H1 (cell line): Measurements from ENCODE around the gene WNT3A. TPM values are rescaled to one million over a fixed set of nuclear protein-coding genes. Genes with fewer than 3 reads are reported as not detected.

Experiments
- CTCF ChIA-PET: fragments of 300-600 bp; sonication (Branson Sonifier 250); formaldehyde crosslinking; loops from one replicate; lab custom pipeline; 2021; ENCODE audit not compliant: partially characterized antibody; lab: Charles Lee
- POLR2A ChIA-PET: fragments of 300-600 bp; sonication (Branson Sonifier 250); formaldehyde crosslinking; loops from one replicate; lab custom pipeline; 2021; ENCODE audit warnings: inconsistent platforms; ENCODE audit not compliant: partially characterized antibody; lab: Charles Lee
- DNase-seq, 2 experiments: peaks; one replicate each; pipeline versions ENCODE4 v3.0.0 to v3.0.0-alpha.2; 2010 to 2022; ENCODE audit warnings: low spot score in 2 of 2, low read depth in 1 of 2, mixed read lengths in 1 of 2
- FAIRE-seq: peaks from 2 replicates; lab custom pipeline; 2011; peaks lifted over from hg19 to GRCh38; lab: Jason Lieb, UNC
- H2AFZ ChIP-seq: 2 replicates; pipeline ENCODE4 v1.8.1; 2012; ENCODE audit warnings: low read length, inconsistent platforms
- H2AK5ac ChIP-seq: 2 replicates; pipeline ENCODE4 v1.6.1; 2013; ENCODE audit warnings: low read depth, low read length
- H2BK120ac ChIP-seq: replicated peaks from 2 replicates; pipeline ENCODE3; 2013; ENCODE audit warnings: low read depth, low read length, inconsistent platforms
- H2BK12ac ChIP-seq: 2 replicates; pipeline ENCODE4 v1.6.1; 2013; ENCODE audit warnings: low read depth, low read length
- H2BK15ac ChIP-seq: 2 replicates; pipeline ENCODE4 v1.6.1; 2013; ENCODE audit warnings: low read length
- H2BK20ac ChIP-seq: 2 replicates; pipeline ENCODE4 v1.6.1; 2013; ENCODE audit warnings: low read length
- H2BK5ac ChIP-seq: 2 replicates; pipeline ENCODE4 v1.6.1; 2013; ENCODE audit warnings: low read depth, low read length
- H3K14ac ChIP-seq: 2 replicates; pipeline ENCODE4 v1.6.1; 2013; ENCODE audit warnings: inconsistent platforms; ENCODE audit not compliant: insufficient read length
- H3K18ac ChIP-seq: 2 replicates; pipeline ENCODE4 v1.6.1; 2013; ENCODE audit warnings: low read length; ENCODE audit errors: extremely low read depth
- H3K23ac ChIP-seq: 2 replicates; pipeline ENCODE4 v1.6.1; 2013; ENCODE audit warnings: inconsistent platforms; ENCODE audit not compliant: insufficient read length
- H3K23me2 ChIP-seq: 2 replicates; pipeline ENCODE4 v1.6.1; 2013; ENCODE audit warnings: low read depth, low read length
- H3K27ac ChIP-seq: 2 replicates; pipeline ENCODE4 v1.6.1; 2011; ENCODE audit warnings: low read depth, low read length, inconsistent platforms
- H3K27me3 ChIP-seq, 4 experiments: replicated peaks in 1 of 4; 1 replicate in 1 of 4; 2 replicates in 3 of 4; pipeline versions ENCODE4 v1.6.1 to v1.8.1; 2011 to 2013; ENCODE audit warnings: low read length in 3 of 4, mild to moderate bottlenecking in 3 of 4, inconsistent platforms in 2 of 4, mixed read lengths in 2 of 4, moderate library complexity in 1 of 4; ENCODE audit not compliant: control insufficient read depth in 3 of 4, insufficient read depth in 3 of 4; ENCODE audit errors: extremely low read depth in 1 of 4
- H3K36me3 ChIP-seq, 4 experiments: 2 replicates each; pipeline versions ENCODE4 v1.6.1 to v1.8.1; 2011 to 2013; ENCODE audit warnings: mild to moderate bottlenecking in 4 of 4, low read length in 3 of 4, moderate library complexity in 2 of 4, control low read depth in 1 of 4, inconsistent platforms in 1 of 4; ENCODE audit not compliant: insufficient read depth in 4 of 4, control insufficient read depth in 2 of 4
- H3K4ac ChIP-seq: replicated peaks from 2 replicates; pipeline ENCODE3; 2013; ENCODE audit warnings: low read length, low read depth, mixed read lengths, inconsistent platforms; ENCODE audit not compliant: insufficient read length
- H3K4me1 ChIP-seq, 4 experiments: replicated peaks in 1 of 4; 1 replicate in 1 of 4; 2 replicates in 3 of 4; pipeline versions ENCODE4 v1.6.1 to v1.8.1; 2011 to 2013; ENCODE audit warnings: low read length in 3 of 4, inconsistent platforms in 2 of 4, mixed read lengths in 1 of 4; ENCODE audit not compliant: insufficient read depth in 4 of 4, control insufficient read depth in 3 of 4
- H3K4me2 ChIP-seq, 2 experiments: 2 replicates each; pipeline versions ENCODE4 v1.6.1 to v1.8.1; 2011 to 2013; ENCODE audit warnings: low read depth in 2 of 2, low read length in 2 of 2, control low read depth in 1 of 2, inconsistent platforms in 1 of 2, mild to moderate bottlenecking in 1 of 2; ENCODE audit not compliant: insufficient read depth in 1 of 2
- H3K4me3 ChIP-seq, 4 experiments: fragments of 200-600, 300-600 bp in 1 of 4; sonication (generic), shearing (Covaris generic), sonication (Bioruptor Twin) in 1 of 4; 2 replicates each; pipeline versions ENCODE4 v1.5.1 to v1.8.1; 2011 to 2016; ENCODE audit warnings: low read length in 4 of 4, low read depth in 3 of 4, control low read depth in 2 of 4, inconsistent platforms in 2 of 4, mild to moderate bottlenecking in 2 of 4, mixed read lengths in 1 of 4, moderate library complexity in 1 of 4; ENCODE audit not compliant: insufficient read depth in 2 of 4; ENCODE audit errors: extremely low read depth in 1 of 4
- H3K56ac ChIP-seq: replicated peaks from 2 replicates; pipeline ENCODE3; 2013; ENCODE audit warnings: low read depth, mild to moderate bottlenecking, mixed read lengths, low read length, inconsistent platforms; ENCODE audit not compliant: insufficient read length
- H3K79me1 ChIP-seq: 2 replicates; pipeline ENCODE4 v1.6.1; 2013; ENCODE audit warnings: low read depth, low read length, control low read depth
- H3K79me2 ChIP-seq, 2 experiments: 2 replicates each; pipeline versions ENCODE4 v1.6.1 to v1.8.1; 2012 to 2013; ENCODE audit warnings: low read length in 2 of 2, mild to moderate bottlenecking in 2 of 2, inconsistent platforms in 1 of 2; ENCODE audit not compliant: insufficient read depth in 2 of 2, control insufficient read depth in 1 of 2
- H3K9ac ChIP-seq, 4 experiments: replicated peaks in 1 of 4; 1 replicate in 1 of 4; 2 replicates in 3 of 4; pipeline versions ENCODE4 v1.6.1 to v1.8.1; 2011 to 2013; ENCODE audit warnings: low read depth in 3 of 4, low read length in 3 of 4, control low read depth in 2 of 4, mild to moderate bottlenecking in 2 of 4, moderate library complexity in 2 of 4, inconsistent platforms in 1 of 4; ENCODE audit errors: extremely low read depth in 1 of 4
- H3K9me3 ChIP-seq, 2 experiments: 2 replicates each; pipeline versions ENCODE4 v1.6.1 to v1.8.1; 2012 to 2013; ENCODE audit warnings: mild to moderate bottlenecking in 2 of 2, moderate library complexity in 2 of 2, control low read depth in 1 of 2, inconsistent platforms in 1 of 2, low read depth in 1 of 2, low read length in 1 of 2, mixed read lengths in 1 of 2; ENCODE audit not compliant: insufficient read depth in 2 of 2
- H4K20me1 ChIP-seq, 2 experiments: replicated peaks in 1 of 2; 2 replicates each; pipeline versions ENCODE3 to v1.8.1; 2011 to 2013; ENCODE audit warnings: inconsistent platforms in 2 of 2, low read length in 2 of 2, mild to moderate bottlenecking in 1 of 2; ENCODE audit not compliant: insufficient read depth in 2 of 2, control insufficient read depth in 1 of 2
- H4K5ac ChIP-seq: 2 replicates; pipeline ENCODE4 v1.6.1; 2013; ENCODE audit warnings: low read length, low read depth, mixed read lengths, inconsistent platforms; ENCODE audit not compliant: insufficient read length
- H4K8ac ChIP-seq: 2 replicates; pipeline ENCODE4 v1.8.0; 2013; ENCODE audit warnings: mild to moderate bottlenecking, moderate library complexity, low read length, inconsistent platforms; ENCODE audit not compliant: insufficient read depth; ENCODE audit errors: extremely low read depth
- H4K91ac ChIP-seq: replicated peaks from 2 replicates; pipeline ENCODE3; 2013; ENCODE audit warnings: low read length, mixed read lengths, inconsistent platforms; ENCODE audit not compliant: insufficient read length
- CREB1 ChIP-seq: IDR thresholded peaks from 2 replicates; pipeline ENCODE4 v1.6.1; 2012; ENCODE audit warnings: inconsistent platforms
- CTBP2 ChIP-seq: IDR thresholded peaks from 2 replicates; pipeline ENCODE4 v1.7.0; 2011; ENCODE audit warnings: borderline replicate concordance, mild to moderate bottlenecking, moderate library complexity, mixed read lengths, low read length; ENCODE audit not compliant: insufficient read depth, insufficient read length
- CTCF ChIP-seq, 3 experiments: IDR thresholded peaks; 1 replicate in 2 of 3; 2 replicates in 1 of 3; pipeline versions ENCODE4 v1.5.1 to v1.6.1; 2011; ENCODE audit warnings: low read length in 3 of 3, mild to moderate bottlenecking in 3 of 3, inconsistent platforms in 2 of 3, low read depth in 1 of 3, moderate library complexity in 1 of 3; ENCODE audit not compliant: insufficient read depth in 1 of 3; ENCODE audit errors: control extremely low read depth in 1 of 3
- NANOG ChIP-seq: IDR thresholded peaks from 2 replicates; pipeline ENCODE4 v1.6.1; 2011; ENCODE audit warnings: low read length, low read depth, mild to moderate bottlenecking, inconsistent platforms; ENCODE audit not compliant: insufficient read depth, poor library complexity, severe bottlenecking
- POU5F1 ChIP-seq: IDR thresholded peaks from 2 replicates; pipeline ENCODE4 v1.6.1; 2011; ENCODE audit warnings: low read depth, mild to moderate bottlenecking, low read length, moderate library complexity
- SIRT6 ChIP-seq: IDR thresholded peaks from one replicate; pipeline ENCODE4 v1.7.1; 2012; ENCODE audit warnings: low read length, inconsistent platforms
- TAF1 ChIP-seq: IDR thresholded peaks from 2 replicates; pipeline ENCODE4 v1.6.1; 2011; ENCODE audit warnings: mild to moderate bottlenecking, low read depth, low read length
- WGBS, 2 experiments: shearing (Covaris generic) in 1 of 2; methylation state at CpG; one replicate each; pipeline versions ENCODE4 v1.1.6 to v1.1.7; 2013 to 2015; ENCODE audit warnings: low lambda C conversion rate in 2 of 2, mixed read lengths in 2 of 2, inconsistent platforms in 1 of 2, low coverage in 1 of 2, missing lambda C conversion rate in 1 of 2; ENCODE audit not compliant: insufficient replicate concordance in 2 of 2, insufficient coverage in 1 of 2, insufficient read length in 1 of 2; ENCODE audit errors: extremely low coverage in 1 of 2, missing lambda C conversion rate in 1 of 2; 5-methylcytosine and 5-hydroxymethylcytosine counted together
- polyA plus RNA-seq, 7 experiments: library from polyadenylated mRNA; depleted of rRNA in 3 of 7; stranded (reverse) in 5 of 7; unstranded in 2 of 7; fragments of >200 nt in 5 of 7; fragments of 200-250 nt in 2 of 7; gene quantifications; 1 replicate in 5 of 7; 2 replicates in 1 of 7; 4 replicates in 1 of 7; pipeline versions ENCODE4 v1.2.1 to v1.2.3, GENCODE V29; 2011 to 2013; ENCODE audit warnings: missing spikeins in 2 of 7, mixed read lengths in 2 of 7
- total RNA-seq: library from RNA; stranded (reverse); fragmentation: NEBNext Ultra II Directional; extraction: Animal tissue kit (Norgen Biotek cat#: 25700); gene quantifications from 2 replicates; pipeline ENCODE4 v1.2.1, GENCODE V29; 2021

The WNT3A gene
- total and polyA plus RNA-seq, 2 of the 8 experiments (the other 6 are each of a cell fraction or from before 2014, with no cell fraction given): 0.08 to 0.19 TPM

- Histone ChIP-seq H4K5ac (no peak overlapping the region), H3K23ac (no peak overlapping the region), H3K9me3 (no peaks in the 10 kb centered on the region), H3K4ac (no peak overlapping the region), H3K23me2 (peaks cover 4% of the 10 kb centered on the region; the same call in 1 of the 2 replicates), H3K56ac (no peak overlapping the region), H3K4me2 (no peak overlapping the region), H3K27ac (no peak overlapping the region), H3K4me3 (no peak overlapping the region), H2AFZ (no peak overlapping the region), H2AK5ac (no peak overlapping the region), H3K79me2 (no peaks in the 10 kb centered on the region), H4K91ac (no peak overlapping the region), H3K9ac (no peak overlapping the region), H2BK12ac (no peak overlapping the region), H3K4me1 (peaks cover 0 to 11% (median 5%) of the 10 kb centered on the region in 4 experiments; a peak in 6 of 7 replicates), H2BK15ac (no peak overlapping the region), H3K79me1 (no peaks in the 10 kb centered on the region), H4K20me1 (peaks cover 0 to 5% of the 10 kb centered on the region in 2 experiments), H3K36me3 (no peaks in the 10 kb centered on the region), H3K27me3 (peaks cover 3 to 28% (median 22%) of the 10 kb centered on the region in 4 experiments), H2BK20ac (no peak overlapping the region), H2BK5ac (no peak overlapping the region)
- no peak for FAIRE-seq
- 88% methylated on average over 2 of the region's 2 CpGs; no CpG with 5 or more reads in 1 of the 2 experiments for WGBS, 2 experiments
- CTCF ChIA-PET: interaction anchor here (4.1 kb wide), 1 partner anchor 28 kb away, joined by 22 read pairs; the partner anchor contains the start of gene WNT3A
- TF ChIP-seq CTBP2 (no peak), TAF1 (no peak), POU5F1 (no peak), NANOG (no peak), CREB1 (no peak), CTCF (IDR thresholded peaks at IDR 0.05; ENCODE audit: control extremely low read depth in 1 of 3, insufficient read depth in 1 of 3, low read depth in 1 of 3, low read length in 3 of 3) (no peak), SIRT6 (no peak)
- TF ChIP-seq, all 59 proteins: peak for 0
- Histone ChIP-seq H3K14ac (no peak overlapping the region), H3K18ac (no peak overlapping the region), H2BK120ac (no peak overlapping the region), H4K8ac (no peak overlapping the region)
- DNase-seq: no peak
- POLR2A ChIA-PET: no interaction called here
Measured at GRCh38 chr1:228033376-228033775, 26.6 kb downstream of the WNT3A start.
